HG03565 (cell line): ENCODE measurements around the gene ZNF669.

Experiments used
- ATAC-seq: cut with Tn5 transposase; IDR thresholded peaks from one replicate; pipeline ENCODE4 v1.9.1; 2021; ENCODE audit warnings: mild to moderate bottlenecking, moderate library complexity; ENCODE audit not compliant: unreplicated experiment

Gene ZNF669

GRCh38 chr1:247111700-247112478 lies 7.7 kb upstream of the ZNF669 start:
- ATAC-seq = no peak

GRCh38 chr1:247111259-247111699 lies 7.1 kb upstream of the ZNF669 start:
- no peak for ATAC-seq

- ATAC-seq = no peak
Measured at GRCh38 chr1:247110627-247111258, 6.6 kb upstream of the ZNF669 start.

GRCh38 chr1:247107694-247108093 lies 3.5 kb upstream of the ZNF669 start:
- ATAC-seq = no peak

- no peak for ATAC-seq
Measured at GRCh38 chr1:247105966-247106365, 1.8 kb upstream of the ZNF669 start.

GRCh38 chr1:247104965-247105364 lies 809 bp upstream of the ZNF669 start:
- ATAC-seq = no peak

GRCh38 chr1:247102381-247102780 lies 1.8 kb downstream of the ZNF669 start:
- no peak for ATAC-seq

GRCh38 chr1:247100676-247101279 lies 3.4 kb downstream of the ZNF669 start:
- ATAC-seq = no peak

GRCh38 chr1:247096958-247097357 lies 7.2 kb downstream of the ZNF669 start:
- ATAC-seq = no peak

GRCh38 chr1:247096544-247096943 lies 7.6 kb downstream of the ZNF669 start:
- no peak for ATAC-seq

GRCh38 chr1:247096112-247096511 lies 8.0 kb downstream of the ZNF669 start:
- no peak for ATAC-seq

- no peak for ATAC-seq
Measured at GRCh38 chr1:247090455-247090854, 13.7 kb downstream of the ZNF669 start.

- ATAC-seq = no peak
Measured at GRCh38 chr1:247089616-247090375, 14.4 kb downstream of the ZNF669 start.

GRCh38 chr1:247088967-247089366 lies 15.2 kb downstream of the ZNF669 start:
- no peak for ATAC-seq

- ATAC-seq = no peak
Measured at GRCh38 chr1:247087256-247087655, 16.9 kb downstream of the ZNF669 start.

- no peak for ATAC-seq
Measured at GRCh38 chr1:247085310-247085709, 18.8 kb downstream of the ZNF669 start.

- ATAC-seq = no peak
Measured at GRCh38 chr1:247084771-247085170, 19.4 kb downstream of the ZNF669 start.

GRCh38 chr1:247079141-247079874 lies 24.8 kb downstream of the ZNF669 start:
- no peak for ATAC-seq

- peak; percentile 99 for ATAC-seq
Measured at GRCh38 chr1:247078258-247079140, 25.7 kb downstream of the ZNF669 start, which contains the start of gene ZNF670. Gene ZNF670, minus strand, starts transcription at chr1:247078811. Its CDS starts 215 bp downstream, at chr1:247078596.

- ATAC-seq = no peak
Measured at GRCh38 chr1:247077876-247078257, 26.3 kb downstream of the ZNF669 start.
